Measurements from ENCODE around the gene ANXA1. TPM values are rescaled to one million over a fixed set of nuclear protein-coding genes. Genes with fewer than 3 reads are reported as not detected.
A peak's percentile ranks its signal among the peaks of the same experiment; 100 is the strongest.

Gene ANXA1
- total RNA-seq, 1 donor from 2014 or later: 1,561 TPM

- Histone ChIP-seq H3K27me3 (ENCODE audit: control insufficient read depth, insufficient read depth, low read length) (no peaks in the 10 kb centered on the region), H3K4me3 (ENCODE audit: low read depth, low read length) (no peak overlapping the region), H3K36me3 (ENCODE audit: control insufficient read depth, insufficient read depth, low read length) (peaks cover 6% of the 10 kb centered on the region)
- peak; percentile 94 for DNase-seq (ENCODE audit: low read depth)
- TF ChIP-seq CTCF (IDR thresholded peaks at IDR 0.05; ENCODE audit: insufficient read depth, low read length, severe bottlenecking): no peak
- no peak for FAIRE-seq
Measured at GRCh38 chr9:73149371-73150067, 2.1 kb upstream of the ANXA1 start.

- no peak for FAIRE-seq
- Histone ChIP-seq H3K27me3 (ENCODE audit: control insufficient read depth, insufficient read depth, low read length) (no peaks in the 10 kb centered on the region), H3K4me3 (ENCODE audit: low read depth, low read length) (peak overlapping the region; percentile 79), H3K36me3 (ENCODE audit: control insufficient read depth, insufficient read depth, low read length) (peaks cover 15% of the 10 kb centered on the region)
- peak; percentile 60 for DNase-seq (ENCODE audit: low read depth)
- TF ChIP-seq CTCF (IDR thresholded peaks at IDR 0.05; ENCODE audit: insufficient read depth, low read length, severe bottlenecking): no peak
Measured at GRCh38 chr9:73152543-73152844, 829 bp downstream of the ANXA1 start.

- H3K27me3 ChIP-seq (ENCODE audit: control insufficient read depth, insufficient read depth, low read length): no peaks in the 10 kb centered on the region
- H3K4me3 ChIP-seq (ENCODE audit: low read depth, low read length): peak overlapping the region; percentile 79
- DNase-seq (ENCODE audit: low read depth) (peak; percentile 22), FAIRE-seq (no peak)
- peaks cover 17% of the 10 kb centered on the region for H3K36me3 ChIP-seq (ENCODE audit: control insufficient read depth, insufficient read depth, low read length)
- TF ChIP-seq CTCF (IDR thresholded peaks at IDR 0.05; ENCODE audit: insufficient read depth, low read length, severe bottlenecking): no peak
Measured at GRCh38 chr9:73152953-73153352, 1.3 kb downstream of the ANXA1 start.

GRCh38 chr9:73153793-73154227, 2.1 kb downstream of the ANXA1 start:
- Histone ChIP-seq H3K27me3 (ENCODE audit: control insufficient read depth, insufficient read depth, low read length) (no peaks in the 10 kb centered on the region), H3K36me3 (ENCODE audit: control insufficient read depth, insufficient read depth, low read length) (peaks cover 21% of the 10 kb centered on the region), H3K4me3 (ENCODE audit: low read depth, low read length) (peak overlapping the region; percentile 79)
- TF ChIP-seq CTCF (IDR thresholded peaks at IDR 0.05; ENCODE audit: insufficient read depth, low read length, severe bottlenecking): no peak
- FAIRE-seq (no peak), DNase-seq (ENCODE audit: low read depth) (peak; percentile 72)

- H3K27me3 ChIP-seq (ENCODE audit: control insufficient read depth, insufficient read depth, low read length): no peaks in the 10 kb centered on the region
- H3K4me3 ChIP-seq (ENCODE audit: low read depth, low read length): peak overlapping the region; percentile 79
- FAIRE-seq: no peak
- no peak for TF ChIP-seq CTCF (IDR thresholded peaks at IDR 0.05; ENCODE audit: insufficient read depth, low read length, severe bottlenecking)
- DNase-seq (ENCODE audit: low read depth): no peak
- peaks cover 23% of the 10 kb centered on the region for H3K36me3 ChIP-seq (ENCODE audit: control insufficient read depth, insufficient read depth, low read length)
Measured at GRCh38 chr9:73154271-73154670, 2.6 kb downstream of the ANXA1 start.

- TF ChIP-seq CTCF (IDR thresholded peaks at IDR 0.05; ENCODE audit: insufficient read depth, low read length, severe bottlenecking): no peak
- DNase-seq (ENCODE audit: low read depth): peak; percentile 30
- FAIRE-seq: no peak
- Histone ChIP-seq H3K36me3 (ENCODE audit: control insufficient read depth, insufficient read depth, low read length) (peaks cover 23% of the 10 kb centered on the region), H3K4me3 (ENCODE audit: low read depth, low read length) (no peak overlapping the region), H3K27me3 (ENCODE audit: control insufficient read depth, insufficient read depth, low read length) (no peaks in the 10 kb centered on the region)
Measured at GRCh38 chr9:73154722-73155121, 3.1 kb downstream of the ANXA1 start.
